ENCODE measurements around the gene ADORA2A. TPM values are rescaled to one million over a fixed set of nuclear protein-coding genes. Genes with fewer than 3 reads are reported as not detected.
"Not testable (repeated sequence)": the region's sequence is repeated elsewhere in the genome, so short reads cannot be mapped to it uniquely, and the experiment has no call there.

ADORA2A gene
- total RNA-seq, 1 donor from 2014 or later, result 4.1 TPM

GRCh38 chr22:24463071-24463760 lies 35.8 kb downstream of the ADORA2A start:
- no peak for ATAC-seq (ENCODE audit: poor library complexity)
- no peak for DNase-seq
- intact Hi-C loops (cut with DNase I), result no loop called here

DNA sequence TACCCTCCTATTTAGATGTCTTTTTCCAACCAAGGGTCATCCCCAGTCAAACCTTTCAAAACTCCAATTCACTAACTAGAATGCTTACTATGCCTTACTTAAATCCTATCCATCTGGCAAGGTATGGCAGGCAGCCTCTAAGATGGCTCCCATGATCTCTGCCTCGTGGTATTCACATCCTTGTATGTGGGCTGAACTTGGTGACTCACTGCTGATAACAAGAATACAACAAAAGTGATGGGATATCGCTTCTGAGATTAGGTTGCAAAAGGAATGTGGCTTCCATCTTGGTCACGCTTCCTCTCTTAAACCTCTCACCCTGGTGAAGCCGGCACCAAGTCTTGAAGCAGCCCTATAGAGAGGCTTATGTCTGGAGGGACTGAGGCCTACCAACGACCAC lies 38.2 kb downstream of the ADORA2A start:
- intact Hi-C loops (cut with DNase I), result no loop called here
- ATAC-seq (ENCODE audit: poor library complexity), result no peak
- DNase-seq, result no peak

DNA sequence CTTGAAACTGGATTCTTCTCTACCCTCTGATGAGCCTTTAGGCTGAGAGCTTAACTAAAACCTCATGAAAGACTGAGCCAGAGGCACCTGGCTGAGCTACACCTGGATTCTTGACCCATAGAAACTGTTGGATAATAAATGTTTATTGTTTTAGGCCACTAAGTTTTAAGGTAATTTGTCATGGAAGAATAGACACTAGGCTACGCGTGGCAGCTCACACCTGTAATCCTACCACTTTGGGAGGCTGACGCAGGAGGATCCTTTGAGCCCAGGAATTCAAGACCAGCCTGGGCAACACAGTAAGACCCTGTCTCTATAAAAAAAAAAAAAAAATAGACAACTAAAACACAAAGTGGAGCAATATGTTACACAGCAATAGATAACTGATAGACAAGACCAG lies 38.6 kb downstream of the ADORA2A start:
- intact Hi-C loops (cut with DNase I), result no loop called here
- ATAC-seq (ENCODE audit: poor library complexity) (no peak), DNase-seq (no peak)

- ATAC-seq (ENCODE audit: poor library complexity), result peak; percentile 74
These were observed 39.4 kb downstream of the ADORA2A start for GRCh38 chr22:24466716-24467328.

GRCh38 chr22:24467340-24467739 lies 39.9 kb downstream of the ADORA2A start:
- ATAC-seq (ENCODE audit: poor library complexity), result no peak
- intact Hi-C loops (cut with DNase I), result no loop called here
- no peak for DNase-seq

More at GRCh38 chr22:24466716-24467328, 39.4 kb downstream of the ADORA2A start:
- DNase-seq, result no peak
- intact Hi-C loops (cut with DNase I), result no loop called here

GRCh38 chr22:24471570-24471969 lies 44.2 kb downstream of the ADORA2A start:
- DNase-seq (peak; percentile 85), ATAC-seq (ENCODE audit: poor library complexity) (peak; percentile 94)
- intact Hi-C loops (cut with DNase I), result no loop called here

- no peak for DNase-seq
- intact Hi-C loops (cut with DNase I), result no loop called here
- no peak for ATAC-seq (ENCODE audit: poor library complexity)
These were observed 45.9 kb downstream of the ADORA2A start for GRCh38 chr22:24473284-24473683.

GRCh38 chr22:24474221-24474620 lies 46.8 kb downstream of the ADORA2A start:
- no peak for ATAC-seq (ENCODE audit: poor library complexity)
- no peak for DNase-seq
- intact Hi-C loops (cut with DNase I), result no loop called here

DNA sequence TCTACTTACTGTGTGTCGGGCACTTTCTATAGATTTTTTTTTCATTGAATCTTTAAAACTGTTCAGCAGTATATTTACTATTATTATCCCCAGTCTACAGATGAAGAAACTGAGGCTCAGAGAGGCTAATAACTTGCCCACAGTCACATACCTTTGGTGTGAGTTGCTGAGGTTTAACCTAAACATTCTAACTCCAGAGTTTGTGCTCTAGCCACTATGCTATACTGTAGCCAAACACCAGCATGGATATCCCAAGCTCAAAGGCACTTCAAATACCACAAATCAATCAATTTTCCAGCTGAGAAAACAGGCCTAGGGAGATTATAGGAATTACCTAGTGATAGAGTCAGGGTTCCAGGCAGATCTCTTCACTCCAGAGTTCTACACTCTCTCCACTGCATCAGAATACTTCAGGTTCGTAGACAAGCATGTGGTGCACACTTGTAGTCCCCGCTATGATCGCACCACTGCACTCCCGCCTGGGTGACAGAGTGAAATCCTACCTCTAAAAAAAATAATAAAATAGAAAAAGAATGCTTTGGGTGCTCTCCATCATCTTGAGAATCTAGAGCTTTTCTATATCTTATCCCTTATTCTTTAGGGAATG lies 47.4 kb downstream of the ADORA2A start:
- DNase-seq (no peak), ATAC-seq (ENCODE audit: poor library complexity) (no peak)
- intact Hi-C loops (cut with DNase I), result no loop called here

GRCh38 chr22:24481641-24482040 lies 54.2 kb downstream of the ADORA2A start:
- intact Hi-C loops (cut with DNase I), result no loop called here
- DNase-seq, result no peak
- ATAC-seq (ENCODE audit: poor library complexity), result no peak

GRCh38 chr22:24482575-24482974 lies 55.2 kb downstream of the ADORA2A start:
- ATAC-seq (ENCODE audit: poor library complexity) (peak; percentile 45), DNase-seq (no peak)
- intact Hi-C loops (cut with DNase I), result no loop called here

- no peak for ATAC-seq (ENCODE audit: poor library complexity)
- no peak for DNase-seq
- intact Hi-C loops (cut with DNase I), result no loop called here
These were observed 55.6 kb downstream of the ADORA2A start for GRCh38 chr22:24482998-24483397.

- ATAC-seq (ENCODE audit: poor library complexity), result no peak
- no peak for DNase-seq
- intact Hi-C loops (cut with DNase I), result no loop called here
These were observed 56.7 kb downstream of the ADORA2A start for GRCh38 chr22:24483976-24484545.

DNA sequence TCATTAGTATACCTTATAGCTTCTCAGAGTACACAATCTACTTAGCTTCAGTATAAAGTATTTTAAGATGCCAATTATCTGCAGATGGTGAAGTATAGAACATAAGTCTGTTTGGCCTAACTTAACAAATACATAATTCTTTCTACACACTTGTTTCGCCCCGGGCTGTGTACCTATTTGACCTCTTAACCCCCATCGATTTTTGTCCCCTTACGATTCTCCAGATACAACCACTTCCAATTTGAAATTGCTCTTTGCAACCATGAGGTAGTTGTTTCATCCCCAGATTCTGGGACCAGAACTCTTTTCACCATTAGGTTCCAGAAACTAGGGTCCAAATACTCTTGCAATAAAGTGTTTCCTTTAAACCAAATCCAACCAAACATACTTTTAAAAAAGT lies 57.8 kb downstream of the ADORA2A start:
- ATAC-seq (ENCODE audit: poor library complexity) (no peak), DNase-seq (no peak)
- intact Hi-C loops (cut with DNase I), result no loop called here

GRCh38 chr22:24485608-24486007 lies 58.2 kb downstream of the ADORA2A start:
- DNase-seq, result no peak
- ATAC-seq (ENCODE audit: poor library complexity), result no peak
- intact Hi-C loops (cut with DNase I), result no loop called here

- no peak for ATAC-seq (ENCODE audit: poor library complexity)
- intact Hi-C loops (cut with DNase I), result no loop called here
- no peak for DNase-seq
These were observed 59.1 kb downstream of the ADORA2A start for GRCh38 chr22:24486501-24486921.

- ATAC-seq (ENCODE audit: poor library complexity), result no peak
- no peak for DNase-seq
- intact Hi-C loops (cut with DNase I), result no loop called here
These were observed 61.6 kb downstream of the ADORA2A start for GRCh38 chr22:24489011-24489410.

DNA sequence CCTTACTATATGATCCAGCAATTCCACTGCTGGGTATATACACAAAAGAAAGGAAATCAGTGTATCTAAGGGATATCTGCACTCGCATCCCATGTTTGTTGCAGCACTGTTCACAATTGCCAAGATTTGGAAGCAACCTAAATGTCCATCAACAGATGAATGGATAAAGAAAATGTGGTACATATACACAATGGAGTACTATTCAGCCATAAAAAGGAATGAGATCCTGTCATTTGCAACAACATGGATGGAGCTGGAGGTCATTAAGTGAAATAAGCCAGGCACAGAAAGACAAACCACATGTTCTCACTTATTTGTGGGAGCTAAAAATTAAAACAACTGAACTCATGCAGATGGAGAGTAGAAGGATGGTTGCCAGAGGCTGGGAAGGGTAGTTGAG lies 62.0 kb downstream of the ADORA2A start:
- DNase-seq; ATAC-seq (ENCODE audit: poor library complexity); intact Hi-C loops (cut with DNase I): not testable (repeated sequence)
